HepG2 (cell line): ENCODE data around the gene ABHD2. TPM values are rescaled to one million over a fixed set of nuclear protein-coding genes. Genes with fewer than 3 reads are reported as not detected.

Experiments
- ADNP ChIP-seq: sonication (generic); formaldehyde crosslinking; IDR thresholded peaks from 2 replicates; pipeline ENCODE4 v1.4.0; 2020; ENCODE audit warnings: missing genetic modification reagents
- ARNT2 ChIP-seq: sonication (generic); formaldehyde crosslinking; IDR thresholded peaks from 2 replicates; pipeline ENCODE4 v1.8.0; 2022; ENCODE audit warnings: mild to moderate bottlenecking, low read depth, missing genetic modification reagents, moderate library complexity
- ATF7-NPFF ChIP-seq: sonication (generic); formaldehyde crosslinking; IDR thresholded peaks from 2 replicates; pipeline ENCODE4 v1.8.1; 2023; ENCODE audit warnings: mild to moderate bottlenecking, low read depth, missing genetic modification reagents, moderate library complexity
- CREB3 ChIP-seq: sonication (generic); formaldehyde crosslinking; IDR thresholded peaks from 2 replicates; pipeline ENCODE4 v1.5.0; 2020; ENCODE audit warnings: missing genetic modification reagents
- ELF1 ChIP-seq: sonication (generic); formaldehyde crosslinking; IDR thresholded peaks from 2 replicates; pipeline ENCODE4 v1.4.0; 2020; ENCODE audit warnings: missing genetic modification reagents
- MAFF ChIP-seq: IDR thresholded peaks from 2 replicates; pipeline ENCODE4 v1.6.1; 2011; ENCODE audit warnings: low read depth, low read length, improper control_type of control experiment
- PHF20 ChIP-seq: sonication (generic); formaldehyde crosslinking; IDR thresholded peaks from 2 replicates; pipeline ENCODE4 v1.5.0; 2020; ENCODE audit warnings: mild to moderate bottlenecking, missing genetic modification reagents
- REST ChIP-seq, 2 experiments: IDR thresholded peaks; 2 replicates each; pipeline ENCODE4 v1.6.1; 2011 to 2012; ENCODE audit warnings: low read length in 2 of 2, borderline replicate concordance in 1 of 2, low read depth in 1 of 2, mild to moderate bottlenecking in 1 of 2, moderate library complexity in 1 of 2
- ZFX ChIP-seq: sonication (generic); formaldehyde crosslinking; IDR thresholded peaks from 2 replicates; pipeline ENCODE4 v1.4.0; 2020; ENCODE audit warnings: mild to moderate bottlenecking, low read depth, missing genetic modification reagents, moderate library complexity
- ZNF18 ChIP-seq: sonication (generic); formaldehyde crosslinking; IDR thresholded peaks from 2 replicates; pipeline ENCODE4 v1.8.0; 2022; ENCODE audit warnings: mild to moderate bottlenecking, missing genetic modification reagents; ENCODE audit not compliant: insufficient replicate concordance
- ZNF317 ChIP-seq: sonication (generic); formaldehyde crosslinking; IDR thresholded peaks from 2 replicates; pipeline ENCODE4 v1.5.0; 2020; ENCODE audit warnings: mild to moderate bottlenecking, missing genetic modification reagents
- ZNF350 ChIP-seq: sonication (generic); formaldehyde crosslinking; IDR thresholded peaks from 2 replicates; pipeline ENCODE4 v1.4.0; 2020; ENCODE audit warnings: mild to moderate bottlenecking, low read depth, missing genetic modification reagents, borderline replicate concordance
- ZNF678 ChIP-seq: sonication (generic); formaldehyde crosslinking; IDR thresholded peaks from 2 replicates; pipeline ENCODE4 v1.4.0; 2020; ENCODE audit warnings: mild to moderate bottlenecking, missing genetic modification reagents
- ZNF687 ChIP-seq: sonication (generic); formaldehyde crosslinking; IDR thresholded peaks from 2 replicates; pipeline ENCODE4 v1.5.1; 2020; ENCODE audit warnings: mild to moderate bottlenecking, missing genetic modification reagents, moderate library complexity
- ZNF841 ChIP-seq: sonication (generic); formaldehyde crosslinking; IDR thresholded peaks from 2 replicates; pipeline ENCODE4 v1.8.1; 2023; ENCODE audit warnings: missing genetic modification reagents, borderline replicate concordance
- polyA plus RNA-seq, 8 experiments: library from polyadenylated mRNA; depleted of rRNA in 3 of 8; stranded (reverse) in 7 of 8; unstranded in 1 of 8; fragments of >200 nt; fragmentation: Illumina TruSeq in 4 of 8; extraction: Trizol in 4 of 8; gene quantifications; 2 replicates each; pipeline versions ENCODE4 v1.2.1 to v1.2.3, GENCODE V29; 2011 to 2016; ENCODE audit warnings: low read depth in 4 of 8, missing spikeins in 1 of 8, mixed read lengths in 1 of 8; ENCODE audit not compliant: insufficient read depth in 1 of 8
- total RNA-seq, 5 experiments: library from RNA; depleted of rRNA; stranded (reverse); fragments of >200 nt; fragmentation: Illumina TruSeq; extraction: Trizol; gene quantifications; 2 replicates each; pipeline ENCODE4 v1.2.3, GENCODE V29; 2016; ENCODE audit warnings: low read depth in 1 of 5

The ABHD2 gene
- total and polyA plus RNA-seq, 2 of the 13 experiments (the other 11 are each of a cell fraction or from before 2014, with no cell fraction given), result 14.8 to 22.4 TPM

- TF ChIP-seq ZNF18 (CRISPR knock-in tag) (peak; percentile 61), ARNT2 (CRISPR knock-in tag) (0 out of 2 replicates have a peak, but pooled peaks have one; percentile 27), ADNP (CRISPR knock-in tag) (no peak), ZNF678 (CRISPR knock-in tag) (peak; percentile 27; the same call in 1 of the 2 replicates), CREB3 (CRISPR knock-in tag) (no peak), ATF7-NPFF (CRISPR knock-in tag) (0 out of 2 replicates have a peak, but pooled peaks have one; percentile 56), ZNF350 (0 out of 2 replicates have a peak, but pooled peaks have one; percentile 12), ZNF317 (CRISPR knock-in tag) (0 out of 2 replicates have a peak, but pooled peaks have one; percentile 41), ZNF841 (CRISPR knock-in tag) (no peak), MAFF (no peak), ELF1 (CRISPR knock-in tag) (no peak), REST (IDR thresholded peaks at IDR 0.05; ENCODE audit: borderline replicate concordance in 1 of 2, low read depth in 1 of 2, low read length in 2 of 2) (peak; percentile 54 to 88), PHF20 (CRISPR knock-in tag) (no peak), ZFX (CRISPR knock-in tag) (peak; percentile 47; the same call in 1 of the 2 replicates), ZNF687 (CRISPR knock-in tag) (peak; percentile 68)
Measured at GRCh38 chr15:89088605-89089315, 504 bp downstream of the ABHD2 start (continued).
